IPS-18a (cell line): Measurements from ENCODE around the gene MYOM3.
A peak's percentile ranks its signal among the peaks of the same experiment; 100 is the strongest.

ENCODE experiments used
- H3K27ac ChIP-seq: one replicate; pipeline ENCODE4 v1.5.1; 2013; ENCODE audit warnings: low read length
- H3K27me3 ChIP-seq: one replicate; pipeline ENCODE4 v1.6.1; 2013; ENCODE audit warnings: mild to moderate bottlenecking, low read length; ENCODE audit not compliant: control insufficient read depth, insufficient read depth
- H3K36me3 ChIP-seq: one replicate; pipeline ENCODE4 v1.6.1; 2013; ENCODE audit warnings: low read depth, low read length; ENCODE audit not compliant: control insufficient read depth
- H3K4me1 ChIP-seq: one replicate; pipeline ENCODE4 v1.6.1; 2013; ENCODE audit warnings: low read depth, low read length; ENCODE audit not compliant: control insufficient read depth
- H3K4me3 ChIP-seq: one replicate; pipeline ENCODE4 v1.5.1; 2013; ENCODE audit warnings: low read length
- H3K9ac ChIP-seq: one replicate; pipeline ENCODE4 v1.6.1; 2013; ENCODE audit warnings: mild to moderate bottlenecking, low read length, moderate library complexity
- H3K9me3 ChIP-seq: one replicate; pipeline ENCODE4 v1.6.1; 2013; ENCODE audit warnings: low read depth, low read length; ENCODE audit not compliant: control insufficient read depth

MYOM3 gene

DNA sequence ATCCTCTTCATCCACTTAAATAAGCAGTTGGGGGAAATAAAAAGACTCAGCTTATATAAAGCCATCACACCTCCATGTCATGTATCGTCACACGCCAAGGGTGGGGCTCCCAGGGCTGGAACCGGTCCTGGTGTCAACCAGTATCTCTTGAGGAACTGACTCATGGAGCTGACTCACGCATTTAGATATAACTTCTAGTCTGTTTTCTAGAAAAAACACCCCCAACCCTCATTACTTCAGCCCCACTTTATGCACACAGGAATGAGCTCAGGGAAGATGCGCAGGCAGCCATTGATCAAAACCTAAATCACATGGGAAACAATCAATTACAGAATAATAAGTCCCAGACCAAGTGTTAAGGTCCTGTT, 37.9 kb upstream of the MYOM3 start:
- Histone ChIP-seq H3K9me3 (no peaks in the 10 kb centered on the region), H3K27ac (no peak overlapping the region), H3K4me1 (peaks cover 20% of the 10 kb centered on the region), H3K9ac (peak overlapping the region; percentile 96), H3K4me3 (peak overlapping the region; percentile 62), H3K36me3 (no peaks in the 10 kb centered on the region), H3K27me3 (no peaks in the 10 kb centered on the region)

DNA sequence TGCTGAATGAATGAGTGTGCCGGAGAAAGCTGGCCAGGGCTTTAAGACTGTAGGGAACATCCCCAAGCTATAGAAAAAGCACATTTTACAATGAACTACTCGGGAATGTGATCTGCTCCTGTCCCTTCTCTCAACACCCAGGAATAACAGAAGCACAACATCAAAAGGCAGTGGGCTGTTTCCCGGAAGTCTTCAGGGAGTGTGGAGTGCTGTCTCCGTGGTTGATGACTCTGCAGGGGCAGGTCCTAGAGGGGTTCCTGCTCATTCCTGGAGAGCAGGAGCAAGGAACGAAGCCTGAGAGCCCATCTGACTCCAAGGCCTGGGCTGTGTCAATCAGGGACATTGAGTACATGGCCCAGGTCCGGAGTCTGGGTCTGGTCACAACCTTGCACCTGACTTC, 35.9 kb upstream of the MYOM3 start:
- H3K9ac ChIP-seq, result no peak overlapping the region
- no peaks in the 10 kb centered on the region for H3K27me3 ChIP-seq
- peaks cover 17% of the 10 kb centered on the region for H3K4me1 ChIP-seq
- H3K27ac ChIP-seq, result no peak overlapping the region
- H3K4me3 ChIP-seq, result no peak overlapping the region
- no peaks in the 10 kb centered on the region for H3K9me3 ChIP-seq
- no peaks in the 10 kb centered on the region for H3K36me3 ChIP-seq

DNA sequence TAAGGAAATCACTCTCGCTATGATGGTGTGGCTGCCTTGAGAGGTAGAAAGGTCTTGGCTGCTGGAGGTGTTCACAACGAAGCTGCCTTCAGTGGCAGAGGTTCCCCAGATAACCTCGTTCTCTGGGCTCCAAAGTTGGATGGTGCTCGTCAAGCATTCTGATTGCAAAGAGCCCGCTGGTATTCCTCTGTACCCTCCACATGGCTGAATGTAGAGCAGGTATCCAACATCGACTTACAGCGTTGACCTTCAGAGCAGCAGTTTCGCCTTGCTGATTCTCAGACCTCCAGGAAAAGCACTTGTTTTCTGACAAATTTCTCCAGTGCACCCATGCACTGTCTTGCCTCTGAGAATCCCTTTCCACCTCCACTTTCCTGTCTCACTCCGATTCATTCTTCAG, 35.3 kb upstream of the MYOM3 start:
- Histone ChIP-seq H3K36me3 (no peaks in the 10 kb centered on the region), H3K27me3 (no peaks in the 10 kb centered on the region), H3K9ac (no peak overlapping the region), H3K9me3 (no peaks in the 10 kb centered on the region), H3K27ac (no peak overlapping the region), H3K4me1 (peaks cover 17% of the 10 kb centered on the region), H3K4me3 (no peak overlapping the region)

- no peak within 1 kb of the TSS for H3K9ac ChIP-seq
Observed at GRCh38 chr1:24142546-24143534, 30.9 kb upstream of the MYOM3 start, which contains the start of gene IL22RA1. Gene IL22RA1 (minus strand): TSS chr1:24143140. CDS start chr1:24143082, 58 bp downstream.

GRCh38 chr1:24141311-24141997, 29.5 kb upstream of the MYOM3 start:
- Histone ChIP-seq H3K27me3 (no peaks in the 10 kb centered on the region), H3K4me1 (no peaks in the 10 kb centered on the region), H3K27ac (no peak overlapping the region), H3K9ac (no peak overlapping the region), H3K36me3 (no peaks in the 10 kb centered on the region), H3K4me3 (no peak overlapping the region), H3K9me3 (no peaks in the 10 kb centered on the region)

More at GRCh38 chr1:24142546-24143534, 30.9 kb upstream of the MYOM3 start, which contains the start of gene IL22RA1:
- H3K9me3 ChIP-seq, result no peaks in the 10 kb centered on the region
- no peak within 1 kb of the TSS for H3K4me3 ChIP-seq
- no peaks in the 10 kb centered on the region for H3K27me3 ChIP-seq
- H3K27ac ChIP-seq, result no peak within 1 kb of the TSS
- H3K36me3 ChIP-seq, result no peaks in the 10 kb centered on the region
- H3K4me1 ChIP-seq, result no peaks in the 10 kb centered on the region

DNA sequence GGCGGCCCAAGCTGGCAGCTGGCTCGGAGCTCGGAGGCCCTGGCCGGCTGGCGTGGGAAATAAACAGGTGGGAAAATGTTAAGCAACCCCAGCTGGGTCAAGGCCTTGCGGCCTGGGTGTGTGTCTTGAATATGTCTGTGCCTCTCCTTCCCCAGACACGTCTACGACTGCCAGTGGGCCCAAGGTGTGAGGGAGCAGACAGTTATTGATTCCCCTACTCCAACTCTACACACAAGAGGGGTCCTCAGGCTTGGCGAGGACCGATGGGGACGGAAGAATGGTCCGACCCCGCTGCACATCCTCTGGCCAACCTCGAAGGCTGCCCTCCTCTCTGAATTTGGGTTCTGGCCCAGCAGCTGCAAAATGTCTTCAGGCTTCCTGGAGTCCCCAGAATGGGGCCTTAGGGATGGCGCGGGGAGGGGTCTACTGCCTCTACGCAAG, 28.8 kb upstream of the MYOM3 start:
- Histone ChIP-seq H3K4me3 (no peak overlapping the region), H3K36me3 (no peaks in the 10 kb centered on the region), H3K27me3 (no peaks in the 10 kb centered on the region), H3K9me3 (no peaks in the 10 kb centered on the region), H3K27ac (no peak overlapping the region), H3K9ac (no peak overlapping the region), H3K4me1 (no peaks in the 10 kb centered on the region)

DNA sequence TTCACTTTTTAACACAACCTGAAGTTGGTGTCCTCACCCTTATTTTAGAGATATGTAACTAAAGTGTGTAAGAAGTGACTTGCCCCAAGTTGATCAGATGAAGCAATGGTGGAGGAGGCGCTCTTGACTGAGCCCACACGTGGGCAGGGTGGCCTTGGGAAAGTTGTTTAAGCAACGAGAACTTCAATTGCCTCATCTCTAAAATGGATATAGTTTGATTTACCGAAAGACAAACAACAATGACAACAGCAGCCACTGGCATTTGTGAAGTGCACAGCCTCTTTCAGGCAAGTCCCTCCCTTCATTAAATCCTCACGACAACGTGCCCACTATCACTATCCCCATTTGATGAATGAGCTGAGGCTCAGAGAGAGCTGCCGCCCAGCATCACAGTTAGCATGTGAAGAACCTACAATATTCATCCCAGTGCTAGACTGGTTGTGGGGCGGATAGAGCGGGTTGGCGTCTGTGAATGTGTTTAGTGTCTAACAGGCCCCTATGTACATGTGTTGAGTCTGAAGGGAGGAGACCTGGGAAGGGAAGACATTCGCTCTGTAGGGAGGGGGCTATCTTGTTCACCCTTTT, 28.0 kb upstream of the MYOM3 start:
- H3K27ac ChIP-seq, result no peak overlapping the region
- no peaks in the 10 kb centered on the region for H3K4me1 ChIP-seq
- no peak overlapping the region for H3K9ac ChIP-seq
- H3K9me3 ChIP-seq, result no peaks in the 10 kb centered on the region
- H3K36me3 ChIP-seq, result no peaks in the 10 kb centered on the region
- no peak overlapping the region for H3K4me3 ChIP-seq
- no peaks in the 10 kb centered on the region for H3K27me3 ChIP-seq

DNA sequence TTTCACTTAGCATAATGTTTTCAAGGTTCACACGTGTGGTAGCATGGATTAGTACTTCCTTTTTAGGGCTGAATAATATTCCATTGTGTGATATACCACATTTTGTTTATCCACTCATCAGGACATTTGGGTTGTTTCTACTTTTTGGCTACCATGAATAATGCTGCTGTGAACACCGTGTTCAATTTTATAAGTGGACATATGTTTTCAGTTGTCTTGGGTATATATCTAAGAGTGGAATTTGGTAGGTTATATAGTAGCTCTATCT, 27.2 kb upstream of the MYOM3 start:
- Histone ChIP-seq H3K4me1 (no peaks in the 10 kb centered on the region), H3K9me3 (no peaks in the 10 kb centered on the region), H3K27ac (no peak overlapping the region), H3K4me3 (no peak overlapping the region), H3K36me3 (no peaks in the 10 kb centered on the region), H3K27me3 (no peaks in the 10 kb centered on the region), H3K9ac (no peak overlapping the region)

- Histone ChIP-seq H3K4me1 (no peaks in the 10 kb centered on the region), H3K27ac (no peak overlapping the region), H3K4me3 (no peak overlapping the region), H3K9ac (no peak overlapping the region), H3K27me3 (no peaks in the 10 kb centered on the region), H3K36me3 (no peaks in the 10 kb centered on the region), H3K9me3 (no peaks in the 10 kb centered on the region)
Observed at GRCh38 chr1:24138476-24139221, 26.7 kb upstream of the MYOM3 start.

DNA sequence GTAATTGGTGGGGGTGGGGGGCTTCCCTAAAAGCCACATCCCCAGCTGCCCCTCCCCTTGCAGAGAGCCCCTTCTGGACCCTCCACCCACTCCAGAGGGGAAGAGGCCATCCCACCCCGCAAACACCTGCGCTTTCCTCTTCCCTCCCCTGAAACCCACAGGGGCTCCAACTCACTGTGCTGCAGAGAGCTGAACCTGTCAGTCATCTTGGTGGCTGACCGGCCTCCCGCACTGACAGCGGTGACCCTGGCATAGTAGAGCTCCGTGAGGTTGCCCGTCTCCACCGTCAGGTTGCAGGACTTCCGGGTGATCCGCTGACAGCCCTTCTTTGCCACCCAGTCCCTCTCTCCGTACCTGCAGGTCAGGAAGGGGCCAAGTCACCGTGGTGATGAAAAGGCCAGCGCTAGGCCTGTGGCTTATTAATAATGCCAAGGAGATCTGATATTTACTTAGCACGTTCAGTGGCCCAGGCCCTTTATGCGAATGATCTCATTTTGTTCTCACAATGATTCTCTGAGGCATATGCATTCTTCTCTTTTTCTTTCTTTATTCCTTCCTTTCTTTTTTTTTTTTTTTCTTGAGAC, 25.1 kb upstream of the MYOM3 start:
- Histone ChIP-seq H3K9me3 (no peaks in the 10 kb centered on the region), H3K36me3 (no peaks in the 10 kb centered on the region), H3K4me1 (no peaks in the 10 kb centered on the region), H3K27ac (no peak overlapping the region), H3K4me3 (no peak overlapping the region), H3K9ac (no peak overlapping the region), H3K27me3 (no peaks in the 10 kb centered on the region)

DNA sequence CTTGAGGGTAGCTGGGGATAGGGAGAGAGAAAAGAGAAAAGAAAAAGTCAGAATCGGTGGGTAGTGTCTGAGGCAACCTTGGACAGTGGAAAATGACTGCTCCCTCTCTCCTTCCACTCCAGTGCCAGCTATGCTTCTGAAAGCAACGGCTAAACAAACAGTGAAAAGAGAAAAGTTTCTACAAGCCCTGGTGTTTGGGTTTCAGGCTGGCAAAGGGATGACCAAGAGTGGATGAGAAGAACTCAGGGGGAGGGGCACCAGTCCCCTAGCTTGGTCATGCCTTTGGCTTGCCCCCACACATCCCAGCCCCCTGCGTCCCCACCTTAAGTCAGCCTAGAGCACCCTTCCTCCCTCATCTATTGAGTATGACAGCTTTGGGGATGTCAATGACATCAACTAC, 22.4 kb upstream of the MYOM3 start:
- no peak overlapping the region for H3K9ac ChIP-seq
- no peaks in the 10 kb centered on the region for H3K36me3 ChIP-seq
- H3K27me3 ChIP-seq, result no peaks in the 10 kb centered on the region
- no peaks in the 10 kb centered on the region for H3K9me3 ChIP-seq
- no peaks in the 10 kb centered on the region for H3K4me1 ChIP-seq
- H3K4me3 ChIP-seq, result no peak overlapping the region
- no peak overlapping the region for H3K27ac ChIP-seq
